Measurements from ENCODE around the gene SMYD4.
"Not testable (repeated sequence)": the region's sequence is repeated elsewhere in the genome, so short reads cannot be mapped to it uniquely, and the experiment has no call there.

The SMYD4 gene

DNA sequence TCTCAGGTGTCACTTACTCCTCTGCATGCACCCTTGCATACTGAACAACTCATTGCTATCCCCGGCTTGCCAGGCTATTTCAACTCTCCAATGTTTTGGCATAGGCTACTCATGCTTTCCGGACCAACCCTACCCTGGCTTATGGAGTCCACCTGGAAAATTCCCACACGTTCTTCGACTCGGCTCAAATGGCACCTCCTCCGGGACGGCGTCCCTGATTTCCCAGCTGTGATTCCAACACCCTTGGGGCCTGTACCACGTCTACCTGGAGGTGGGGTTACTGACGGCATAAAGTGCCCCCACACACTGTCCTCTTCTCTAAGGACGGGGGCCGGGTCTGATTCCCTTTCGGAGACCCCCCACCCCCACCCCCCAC, 498 bp downstream of the SMYD4 start:
- DNase-seq (ENCODE audit: low read depth in 2 of 2) = no peak

DNA sequence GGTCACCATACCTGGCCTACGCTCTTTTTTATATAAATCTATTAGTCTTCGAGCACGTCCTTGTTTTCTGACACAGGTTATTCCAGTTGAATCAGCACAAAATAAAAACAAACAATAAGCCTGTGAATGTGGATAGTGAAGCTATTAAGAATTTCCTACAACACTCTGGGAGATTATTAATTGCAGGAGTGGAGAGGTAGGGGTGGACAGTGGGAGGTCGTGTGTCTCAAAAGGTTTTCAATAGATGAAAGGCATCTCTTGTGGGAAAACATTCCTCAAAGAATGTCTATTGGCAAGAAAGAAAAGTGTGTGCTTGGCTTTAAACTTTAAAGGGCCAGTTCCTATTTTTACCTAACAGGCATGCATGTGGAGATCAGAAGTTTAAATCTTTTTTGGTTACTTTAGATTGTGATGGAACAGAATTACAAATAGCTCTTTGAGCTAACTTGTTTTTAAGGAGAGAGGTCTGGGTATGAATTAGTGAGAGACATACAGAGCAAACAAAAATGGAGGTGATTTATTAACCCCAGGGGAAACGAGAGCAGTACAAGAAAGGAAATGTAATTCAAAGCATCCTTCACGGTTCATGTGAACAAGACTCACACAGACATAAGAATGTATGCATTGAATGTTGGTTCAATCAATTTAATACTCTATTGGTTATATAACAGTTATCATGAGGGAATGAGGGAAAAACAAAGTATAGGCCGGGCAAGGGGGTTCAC, 9.0 kb downstream of the SMYD4 start:
- no peak for DNase-seq (ENCODE audit: low read depth in 2 of 2)

DNA sequence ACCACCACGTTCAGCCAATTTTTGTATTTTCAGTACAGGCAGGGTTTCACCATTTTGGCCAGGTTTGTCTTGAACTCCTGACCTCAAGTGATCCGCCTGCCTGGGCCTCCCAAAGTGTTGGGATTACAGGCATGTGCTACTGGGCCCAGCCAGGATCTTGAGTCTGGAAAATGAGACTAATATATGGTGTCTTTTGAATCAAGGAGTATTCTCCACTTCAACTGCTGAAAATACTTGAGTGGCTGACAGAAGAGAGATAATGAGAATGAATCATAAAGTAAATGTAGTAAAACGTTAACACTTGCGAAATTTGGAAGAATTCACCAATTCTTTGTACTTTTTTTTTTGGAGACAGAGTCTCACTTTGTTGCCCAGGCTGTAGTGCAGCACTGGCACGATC, 16.6 kb downstream of the SMYD4 start:
- DNase-seq (ENCODE audit: low read depth in 2 of 2) = no peak

DNA sequence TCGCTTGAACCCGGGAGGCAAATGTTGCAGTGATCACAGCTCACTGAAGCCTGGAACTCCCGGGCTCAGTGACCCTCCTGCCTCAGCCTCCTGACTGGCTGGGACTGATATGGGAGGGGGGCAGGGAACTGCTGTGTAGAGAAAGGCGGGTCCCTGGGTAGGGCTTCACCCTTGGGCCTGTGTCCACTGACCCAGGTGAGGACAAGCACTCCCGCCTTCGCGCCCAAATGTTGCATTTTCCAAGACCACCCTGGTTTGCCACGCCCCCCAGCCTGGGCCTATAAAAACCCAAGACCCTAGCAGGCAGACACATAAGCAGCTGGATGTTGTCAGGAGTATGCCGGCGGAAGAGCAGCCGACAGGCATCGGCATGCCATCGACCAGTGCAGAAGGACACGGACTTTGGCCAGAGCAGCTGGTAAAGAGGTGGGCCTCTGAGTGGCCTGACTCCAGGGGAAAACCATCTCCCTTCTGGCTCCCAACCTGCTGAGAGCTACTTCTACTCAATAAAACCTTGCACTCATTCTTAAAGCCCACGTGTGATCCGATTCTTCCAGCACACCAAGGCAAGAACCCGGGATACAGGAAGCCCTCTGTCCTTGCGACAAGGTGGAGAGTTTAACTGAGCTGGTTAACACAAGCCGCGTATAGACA, 19.1 kb downstream of the SMYD4 start:
- no peak for DNase-seq (ENCODE audit: low read depth in 2 of 2)

DNA sequence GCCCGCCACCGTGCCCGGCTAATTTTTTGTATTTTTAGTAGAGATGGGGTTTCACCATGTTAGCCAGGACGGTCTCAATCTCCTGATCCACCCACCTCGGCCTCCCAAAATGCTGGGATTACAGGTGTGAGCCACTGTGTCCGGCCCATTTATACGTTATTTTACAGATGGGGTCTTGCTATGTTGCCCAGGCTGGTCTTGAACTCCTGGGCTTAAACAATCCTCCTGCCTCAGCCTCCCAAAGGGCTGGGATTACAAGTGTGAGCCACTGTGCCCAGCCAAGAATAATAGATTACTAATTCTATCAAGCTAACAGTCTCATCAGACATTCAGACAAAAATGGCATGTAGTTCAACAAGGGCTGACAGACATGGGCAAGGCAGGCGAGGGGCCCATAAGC, 19.9 kb downstream of the SMYD4 start:
- not testable (repeated sequence) for DNase-seq (ENCODE audit: low read depth in 2 of 2)

DNA sequence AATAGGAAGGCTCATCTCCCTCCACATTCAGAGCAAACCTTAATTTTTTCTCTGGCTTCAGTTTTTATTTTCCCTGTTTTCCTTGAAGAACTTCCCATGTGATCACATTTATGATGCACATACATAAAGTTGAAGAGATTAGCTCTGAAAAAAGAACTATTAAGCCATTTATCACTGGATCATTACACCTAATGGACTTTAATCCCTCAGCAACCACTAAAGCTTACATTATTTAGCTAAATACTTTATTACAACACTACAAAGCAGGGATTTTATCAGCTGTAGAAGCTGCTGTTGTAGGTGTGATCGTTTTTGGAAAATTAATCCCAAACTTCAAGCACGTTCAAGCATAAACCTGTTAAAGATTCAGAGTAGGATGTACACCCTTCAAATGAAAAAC, 21.1 kb downstream of the SMYD4 start:
- no peak for DNase-seq (ENCODE audit: low read depth in 2 of 2)

DNA sequence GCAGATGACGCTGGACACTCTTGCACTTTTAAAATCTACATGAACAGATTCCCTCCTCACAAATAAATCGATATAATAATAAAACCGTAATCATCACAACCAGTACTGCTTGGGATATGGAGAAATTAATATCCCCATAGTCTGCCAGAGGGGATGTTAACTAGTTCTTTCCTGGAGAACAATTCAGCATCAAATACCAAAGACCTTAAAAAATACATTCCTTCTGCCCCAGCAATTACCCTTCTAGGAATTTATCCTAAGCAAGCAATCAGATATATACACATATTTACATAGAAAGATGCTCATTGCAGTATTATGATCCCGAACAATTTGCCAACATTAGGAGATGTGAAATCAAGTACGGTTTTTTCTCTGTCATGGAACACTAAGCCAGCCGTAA, 21.8 kb downstream of the SMYD4 start:
- no peak for DNase-seq (ENCODE audit: low read depth in 2 of 2)

DNA sequence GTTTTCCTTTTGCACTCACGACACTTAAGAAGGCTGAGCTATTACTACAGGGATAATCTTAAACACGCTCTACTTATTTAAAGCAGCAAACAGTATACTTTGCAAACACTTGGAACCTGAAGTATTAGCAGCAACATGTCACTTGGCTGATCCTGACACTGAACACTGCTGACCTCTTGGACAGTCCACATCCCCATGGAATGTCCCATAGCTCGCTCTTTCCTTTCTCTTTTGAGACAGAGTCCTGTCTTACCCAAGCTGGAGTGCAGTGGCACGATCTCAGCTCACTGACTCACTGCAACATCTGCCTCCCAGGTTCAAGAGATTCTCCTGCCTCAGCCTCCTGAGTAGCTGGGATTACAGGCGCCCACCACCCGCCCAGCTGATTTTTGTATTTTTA, 26.4 kb downstream of the SMYD4 start:
- DNase-seq (ENCODE audit: low read depth in 2 of 2) = no peak

DNA sequence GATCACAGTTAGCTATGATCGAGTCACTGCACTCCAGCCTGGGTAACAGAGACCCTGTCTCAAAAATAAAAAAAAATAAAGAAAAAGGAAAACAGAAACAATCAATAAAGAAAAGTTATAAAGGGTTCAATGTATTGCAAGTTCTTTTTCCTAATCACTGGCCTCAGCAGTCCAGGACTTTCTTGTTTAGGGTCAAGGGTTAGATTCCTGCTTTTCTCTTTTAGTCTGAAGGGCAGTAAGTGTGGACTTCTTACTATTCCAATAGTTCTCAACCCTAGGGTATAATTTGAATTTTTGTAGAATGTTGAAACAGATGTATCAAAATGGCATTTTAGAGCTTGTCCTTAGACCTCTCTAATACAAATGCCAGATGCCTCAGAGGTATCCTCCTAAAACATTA, 27.3 kb downstream of the SMYD4 start:
- DNase-seq (ENCODE audit: low read depth in 2 of 2) = no peak

DNA sequence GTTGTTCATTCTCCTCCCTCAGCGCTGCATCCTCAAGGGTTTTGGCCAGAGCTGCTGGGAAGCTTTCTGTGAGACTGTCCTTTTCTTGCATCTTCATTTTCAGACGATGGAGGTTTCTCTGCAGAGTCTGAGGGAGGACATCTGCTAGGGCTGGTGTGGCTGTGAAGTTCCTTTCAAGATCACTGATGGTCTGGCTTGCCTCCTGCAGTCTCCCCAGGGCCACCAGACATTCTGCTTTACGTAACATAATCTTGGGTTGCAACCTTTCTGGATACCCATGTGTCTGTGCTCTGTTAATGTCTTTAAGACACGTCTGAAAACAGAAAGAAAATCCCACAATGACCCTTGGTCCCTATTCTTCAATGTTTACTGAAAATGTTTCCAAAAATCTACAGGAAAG, 29.0 kb downstream of the SMYD4 start:
- DNase-seq (ENCODE audit: low read depth in 2 of 2) = no peak

DNA sequence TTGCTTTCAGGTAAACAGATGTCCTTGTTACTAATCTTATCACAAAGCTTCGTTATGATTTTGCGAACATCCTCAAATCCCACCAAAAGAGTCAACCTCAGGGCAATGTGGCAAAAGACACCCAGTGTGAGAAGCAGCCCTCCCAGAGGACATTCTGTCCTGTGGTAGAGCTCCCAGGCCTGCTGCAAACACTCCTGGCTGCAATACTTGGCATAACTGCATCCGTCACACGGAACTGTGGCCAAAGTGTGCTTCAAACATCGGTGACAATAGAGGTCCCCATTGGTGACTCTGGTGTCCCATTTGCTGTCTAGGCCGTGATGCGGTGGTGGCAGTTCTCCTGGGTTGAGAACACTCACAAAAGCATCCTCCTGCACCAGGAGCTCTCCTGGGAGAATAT, 29.5 kb downstream of the SMYD4 start:
- DNase-seq (ENCODE audit: low read depth in 2 of 2) = no peak

DNA sequence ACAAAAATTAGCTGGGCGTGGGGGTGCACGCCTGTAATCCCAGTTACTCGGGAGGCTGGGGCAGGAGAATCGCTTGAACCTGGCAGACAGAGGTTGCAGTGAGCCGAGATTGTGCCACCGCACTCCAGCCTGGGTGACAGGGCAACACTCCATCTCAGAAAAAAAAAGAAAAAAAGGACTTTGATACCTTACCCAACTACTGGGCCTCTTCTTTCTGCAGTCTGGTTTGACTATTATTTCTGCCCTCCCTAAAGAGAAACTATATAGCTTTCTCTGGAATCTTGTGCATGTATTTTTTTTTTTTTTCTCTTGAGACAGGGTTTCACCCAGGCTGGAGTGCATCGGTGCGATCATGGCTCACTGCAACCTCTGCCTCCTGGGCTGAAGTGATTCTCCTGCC, 31.9 kb downstream of the SMYD4 start:
- not testable (repeated sequence) for DNase-seq (ENCODE audit: low read depth in 2 of 2)

DNA sequence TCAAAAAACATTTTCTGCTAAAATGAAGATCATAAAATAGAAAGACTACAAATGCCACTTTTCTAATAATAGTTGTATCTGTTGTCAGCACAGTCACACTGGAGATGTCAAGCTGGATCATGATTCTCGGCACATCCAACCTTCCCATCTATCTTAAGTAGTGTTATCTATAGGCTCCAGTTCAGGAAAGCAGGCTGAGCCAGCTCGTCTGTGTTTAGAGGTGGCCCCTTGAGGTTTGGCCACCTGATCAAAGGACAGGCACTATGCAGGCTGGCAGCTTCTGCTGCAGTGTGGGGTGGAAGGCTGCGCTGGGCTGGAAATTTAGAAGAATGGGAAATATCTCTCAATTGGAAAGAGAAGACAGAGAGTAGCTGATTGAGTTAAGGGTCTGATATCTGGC, 32.4 kb downstream of the SMYD4 start:
- DNase-seq (ENCODE audit: low read depth in 2 of 2) = no peak

DNA sequence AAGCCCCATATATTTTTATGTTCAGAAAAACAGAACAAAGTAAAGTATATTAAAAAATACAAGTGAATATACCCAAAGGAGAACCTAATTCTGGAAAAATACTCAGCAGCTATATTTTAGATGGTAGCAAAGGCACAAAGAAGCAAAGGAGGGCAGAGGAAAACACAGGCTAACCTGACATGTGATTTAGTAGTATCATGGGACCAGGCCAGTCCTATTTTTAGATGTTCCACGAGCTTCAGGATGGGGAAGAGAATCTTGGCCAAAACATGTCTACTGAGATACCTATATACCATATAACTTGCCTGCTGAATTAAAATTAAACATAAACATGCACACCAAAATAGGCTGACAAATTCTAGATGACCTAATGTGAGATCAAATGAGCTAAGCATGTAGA, 32.9 kb downstream of the SMYD4 start:
- no peak for DNase-seq (ENCODE audit: low read depth in 2 of 2)

DNA sequence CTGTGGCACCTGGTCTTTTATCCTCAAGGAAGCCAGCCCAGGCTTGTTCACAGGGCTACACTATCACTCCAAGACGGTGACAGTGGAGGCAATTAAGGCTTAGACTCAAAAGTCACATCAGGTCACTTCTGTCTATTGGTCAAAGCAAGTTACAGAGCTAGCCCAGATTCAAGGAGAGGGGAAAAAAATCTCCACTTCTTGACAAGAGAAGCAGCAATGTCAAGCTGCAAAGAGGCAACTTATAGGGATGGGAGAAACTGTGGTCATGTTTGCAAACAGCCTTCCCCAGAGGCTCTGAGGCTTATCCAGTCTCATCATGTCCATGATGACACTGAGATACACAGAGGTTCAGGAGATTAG, 36.3 kb downstream of the SMYD4 start:
- DNase-seq (ENCODE audit: low read depth in 2 of 2) = no peak

DNA sequence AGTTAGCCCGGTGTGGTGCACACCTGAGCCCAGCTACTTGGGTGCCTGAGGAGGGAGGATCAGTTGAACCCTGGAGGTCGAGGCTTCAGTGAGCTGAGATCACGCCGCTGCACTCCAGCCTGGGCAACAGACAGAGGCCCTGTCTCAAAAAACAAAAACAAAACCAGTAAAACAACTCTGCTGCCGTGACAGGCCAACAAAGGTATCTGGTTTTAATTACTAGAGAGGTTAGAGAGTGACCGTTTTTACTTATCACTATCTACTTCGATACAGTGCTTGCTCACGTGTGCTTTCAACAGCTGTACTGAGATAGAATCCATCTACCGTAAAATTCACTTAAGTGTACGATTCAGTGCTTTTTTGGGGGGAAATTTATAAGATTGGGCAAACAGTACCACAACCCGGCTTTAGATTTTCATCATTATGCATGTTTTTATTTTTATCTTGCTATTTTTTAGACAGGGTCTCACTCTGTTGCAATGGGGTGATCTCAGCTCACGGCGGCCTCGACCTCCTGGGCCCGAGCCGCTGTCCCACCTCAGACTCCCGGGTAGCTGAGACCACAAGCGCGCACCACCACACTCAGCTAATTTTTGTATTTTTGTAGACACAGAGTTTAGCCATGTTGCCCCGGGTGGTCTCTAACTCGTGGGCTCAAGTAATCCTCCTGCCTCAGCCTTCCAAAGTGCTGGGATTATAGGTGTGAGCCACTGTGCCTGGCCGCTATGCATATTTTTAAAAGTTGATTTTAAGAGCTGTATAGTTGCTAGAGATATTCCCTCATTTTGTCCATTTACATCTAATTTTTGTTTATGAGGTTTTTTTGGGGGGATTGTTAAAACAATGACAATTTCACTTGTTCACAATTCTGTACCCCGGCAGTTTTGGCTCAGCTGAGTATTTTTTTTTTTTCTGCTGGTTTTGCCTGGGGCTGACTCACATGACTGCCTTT, 36.9 kb downstream of the SMYD4 start:
- no peak for DNase-seq (ENCODE audit: low read depth in 2 of 2)

DNA sequence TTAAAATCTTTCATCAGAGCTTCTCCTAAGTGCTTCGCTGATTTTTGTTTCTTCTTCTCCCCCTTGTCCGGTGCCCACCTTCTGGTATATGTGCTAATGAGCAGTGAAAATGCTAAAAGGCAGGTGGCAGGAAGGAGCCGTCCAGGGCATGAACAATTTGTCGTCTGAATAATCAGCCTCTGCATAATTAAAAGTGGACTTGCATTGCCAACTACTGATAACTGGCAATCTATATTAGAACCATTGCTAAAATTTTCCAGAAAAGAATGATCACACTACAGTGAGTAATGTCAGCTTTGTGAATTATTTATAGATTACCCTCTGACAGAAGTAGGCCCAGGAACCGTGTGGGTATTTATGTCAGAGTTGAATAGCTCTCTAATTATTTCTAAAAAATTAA, 39.8 kb downstream of the SMYD4 start:
- no peak for DNase-seq (ENCODE audit: low read depth in 2 of 2)

DNA sequence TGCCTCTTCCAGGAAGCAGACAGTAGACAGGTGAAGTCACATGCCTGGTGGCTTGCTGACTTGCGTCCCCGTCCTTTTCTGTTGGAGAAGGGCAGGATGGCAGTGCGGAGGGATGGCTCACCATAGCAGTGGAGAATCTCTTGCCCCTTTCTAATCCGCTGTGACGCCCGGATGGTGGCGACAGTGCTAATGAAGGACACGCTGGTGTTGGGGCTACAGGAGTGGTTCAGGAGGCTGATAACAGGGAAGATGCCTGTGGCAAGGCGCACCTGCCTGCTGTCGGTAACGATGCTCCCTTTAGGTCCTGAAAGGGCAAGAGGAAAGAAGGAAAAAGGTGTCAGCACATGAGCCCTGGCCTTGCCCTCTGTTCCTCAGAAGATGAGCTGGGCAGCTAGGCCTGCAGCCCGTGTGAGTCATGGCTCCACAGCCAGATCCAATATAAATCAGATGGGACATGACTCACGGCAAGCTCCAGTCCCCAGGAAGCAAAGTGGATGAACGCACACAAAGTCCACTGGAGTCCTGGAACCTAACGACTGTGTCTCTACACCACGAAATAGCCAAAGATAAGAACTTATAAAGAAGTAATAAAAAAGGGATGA, 42.3 kb downstream of the SMYD4 start:
- DNase-seq (ENCODE audit: low read depth in 2 of 2) = no peak

DNA sequence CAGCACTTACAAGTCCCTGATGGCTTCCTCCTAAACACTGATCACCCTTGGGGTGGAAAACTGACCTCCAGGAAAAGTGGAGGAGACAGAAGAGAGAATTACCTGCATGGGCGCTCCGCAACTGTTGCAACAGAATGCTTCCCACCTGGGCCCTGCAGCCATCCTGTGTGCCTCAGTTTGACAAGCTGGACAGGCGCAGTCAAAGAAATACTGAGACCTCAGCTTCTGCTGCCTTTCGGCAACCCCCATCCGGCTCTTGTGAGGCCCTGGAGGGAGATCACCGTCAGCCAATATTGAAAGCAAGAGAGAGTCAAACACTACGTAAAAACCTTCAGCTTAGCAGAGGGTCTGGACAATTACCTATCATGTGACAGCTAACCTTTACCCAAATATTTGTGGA, 43.0 kb downstream of the SMYD4 start:
- DNase-seq (ENCODE audit: low read depth in 2 of 2) = no peak

DNA sequence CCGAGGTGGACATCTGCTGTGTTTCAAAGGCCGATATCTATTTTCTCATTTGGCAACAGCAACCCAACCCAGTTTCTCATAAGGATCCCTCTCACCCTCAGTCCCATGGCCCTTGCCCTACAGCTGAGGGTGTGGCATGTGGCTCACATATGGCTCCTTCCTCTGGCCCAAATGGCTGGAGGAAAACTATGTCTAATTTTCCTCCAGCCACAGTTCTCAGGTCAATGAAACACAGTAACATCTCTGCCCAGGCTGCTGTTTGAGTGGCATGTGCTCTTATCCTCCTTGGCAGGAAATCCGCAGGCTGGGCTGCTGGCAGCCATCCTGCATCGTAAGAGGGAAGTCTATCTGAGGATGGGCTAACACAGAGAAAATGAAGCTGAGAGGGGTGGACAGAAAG, 43.8 kb downstream of the SMYD4 start:
- no peak for DNase-seq (ENCODE audit: low read depth in 2 of 2)

DNA sequence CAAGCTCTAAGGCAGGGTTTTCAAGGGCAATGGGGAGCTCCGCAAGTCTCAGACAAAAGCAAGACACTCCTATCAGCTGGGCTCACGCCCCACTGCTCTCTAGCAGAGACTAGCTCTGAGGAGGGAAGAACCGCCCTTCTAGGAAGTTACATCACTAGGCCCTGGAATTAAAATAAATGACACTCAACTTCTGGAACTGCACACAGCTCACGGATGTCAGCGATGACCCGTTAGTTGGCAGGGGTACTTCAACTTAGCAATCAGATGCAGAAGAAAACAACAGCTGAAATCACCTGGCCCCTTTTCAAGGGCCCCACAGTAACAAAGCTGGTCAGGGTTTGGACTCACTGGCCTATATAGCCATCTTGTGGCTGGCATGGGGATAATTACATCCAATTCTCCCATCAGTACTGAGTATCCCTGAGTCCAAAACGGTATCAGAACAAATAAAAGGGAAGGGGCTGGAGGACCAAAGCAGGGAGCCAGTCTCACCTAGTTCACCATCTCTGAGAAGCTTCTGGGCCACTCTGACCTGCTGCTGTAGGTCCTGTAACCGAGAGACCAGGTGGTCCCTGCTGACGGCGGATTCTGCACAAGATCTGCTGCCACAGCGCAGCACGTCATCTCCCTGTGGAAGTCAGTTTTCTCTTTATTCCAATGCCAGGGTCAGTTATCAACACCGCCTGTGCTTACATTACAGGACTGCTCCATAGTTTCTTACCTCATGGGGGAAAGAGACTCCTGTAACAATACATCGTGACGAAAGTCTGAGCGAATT, 45.7 kb downstream of the SMYD4 start:
- no peak for DNase-seq (ENCODE audit: low read depth in 2 of 2)

DNA sequence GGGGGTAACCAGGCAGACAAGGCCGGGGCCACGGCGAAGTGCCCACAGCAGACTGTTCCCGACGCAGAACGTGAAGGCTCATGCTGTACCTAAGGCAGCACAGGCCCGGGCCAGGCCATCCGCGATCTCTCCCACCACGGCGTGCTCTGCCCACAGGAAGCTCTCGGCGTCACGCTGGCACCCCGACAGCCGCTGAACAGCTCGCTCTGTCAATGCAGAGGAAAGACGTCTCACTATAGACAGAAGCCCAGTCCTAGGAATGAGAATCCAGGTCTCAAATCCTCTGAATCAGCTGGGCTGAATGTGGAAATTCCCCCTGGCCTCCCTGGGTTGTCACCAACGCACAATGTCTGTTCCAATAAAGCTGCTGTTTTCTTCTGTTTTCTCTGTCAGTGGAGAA, 46.4 kb downstream of the SMYD4 start:
- no peak for DNase-seq (ENCODE audit: low read depth in 2 of 2)
